WTC11 (cell line): ENCODE measurements around the gene TFF1. TPM values are rescaled to one million over a fixed set of nuclear protein-coding genes. Genes with fewer than 3 reads are reported as not detected.

ENCODE experiments used
- ATAC-seq: fragments of 200-7000 bp; cut with Tn5 transposase; 2 replicates; pipeline ENCODE4 v1.10.0; 2021; ENCODE audit warnings: mild to moderate bottlenecking, moderate library complexity
- CTCF ChIA-PET: fragments of 300-600 bp; sonication (Branson Sonifier 250); formaldehyde crosslinking; loops from one replicate; lab custom pipeline; 2021; ENCODE audit warnings: antibody characterized with exemption; lab: Charles Lee
- POLR2A ChIA-PET: fragments of 350-600 bp; sonication (Branson Sonifier 250); formaldehyde crosslinking; loops from one replicate; lab custom pipeline; 2021; ENCODE audit warnings: antibody characterized with exemption; lab: Charles Lee
- DNase-seq: peaks from one replicate; pipeline ENCODE4 v3.0.0; 2021; ENCODE audit warnings: low spot score
- H3K27ac Mint-ChIP-seq: 2 replicates; pipeline ENCODE4 v1.8.0; 2021; ENCODE audit warnings: mixed read lengths
- H3K27me3 Mint-ChIP-seq: 2 replicates; pipeline ENCODE4 v1.8.0; 2021; ENCODE audit warnings: low read depth, mild to moderate bottlenecking, moderate library complexity, mixed read lengths
- H3K36me3 Mint-ChIP-seq: 2 replicates; pipeline ENCODE4 v1.8.0; 2021; ENCODE audit warnings: mixed read lengths
- H3K4me1 Mint-ChIP-seq: 2 replicates; pipeline ENCODE4 v1.8.0; 2022; ENCODE audit warnings: mixed read lengths
- H3K4me3 Mint-ChIP-seq: 2 replicates; pipeline ENCODE4 v1.8.0; 2021; ENCODE audit warnings: mild to moderate bottlenecking, moderate library complexity, mixed read lengths
- H3K9me3 Mint-ChIP-seq: 2 replicates; pipeline ENCODE4 v1.8.0; 2021; ENCODE audit warnings: mixed read lengths
- ATF3 ChIP-seq: sonication (generic); formaldehyde crosslinking; conservative IDR thresholded peaks from 2 replicates; pipeline ENCODE4 v1.8.1; 2022; ENCODE audit warnings: mild to moderate bottlenecking, missing genetic modification reagents
- CBFB ChIP-seq: sonication (generic); formaldehyde crosslinking; IDR thresholded peaks from 2 replicates; pipeline ENCODE4 v1.8.1; 2022; ENCODE audit warnings: mild to moderate bottlenecking, low read depth, missing genetic modification reagents
- CDX4 ChIP-seq: fragments of 250-450 bp; sonication (Bioruptor Pico); IDR thresholded peaks from 2 replicates; pipeline ENCODE4 v1.9.0; 2021; ENCODE audit warnings: moderate library complexity, mild to moderate bottlenecking, inconsistent platforms, borderline replicate concordance
- CREM ChIP-seq: sonication (generic); formaldehyde crosslinking; IDR thresholded peaks from 2 replicates; pipeline ENCODE4 v1.8.1; 2022; ENCODE audit warnings: mild to moderate bottlenecking, missing genetic modification reagents, moderate library complexity
- GRHL2 ChIP-seq: fragments of 250-450 bp; sonication (Bioruptor Pico); IDR thresholded peaks from 2 replicates; pipeline ENCODE4 v1.8.0; 2022; ENCODE audit warnings: mild to moderate bottlenecking, moderate library complexity; ENCODE audit not compliant: insufficient replicate concordance, severe bottlenecking
- IRF2 ChIP-seq: sonication (generic); formaldehyde crosslinking; IDR thresholded peaks from 2 replicates; pipeline ENCODE4 v1.8.0; 2022; ENCODE audit warnings: low read depth, missing genetic modification reagents, borderline replicate concordance
- KAT7 ChIP-seq: sonication (generic); formaldehyde crosslinking; IDR thresholded peaks from 2 replicates; pipeline ENCODE4 v1.8.1; 2023; ENCODE audit warnings: missing genetic modification reagents, mild to moderate bottlenecking, borderline replicate concordance
- MAX ChIP-seq: sonication (generic); formaldehyde crosslinking; IDR thresholded peaks from 2 replicates; pipeline ENCODE4 v1.8.0; 2022; ENCODE audit warnings: mild to moderate bottlenecking, missing genetic modification reagents
- MYBL2 ChIP-seq: sonication (generic); formaldehyde crosslinking; IDR thresholded peaks from 2 replicates; pipeline ENCODE4 v1.8.1; 2023; ENCODE audit warnings: mild to moderate bottlenecking, moderate library complexity, missing genetic modification reagents
- NFYB ChIP-seq: sonication (generic); formaldehyde crosslinking; conservative IDR thresholded peaks from 2 replicates; pipeline ENCODE4 v1.8.0; 2022; ENCODE audit warnings: low read depth, missing genetic modification reagents
- NR1H2 ChIP-seq: sonication (generic); formaldehyde crosslinking; IDR thresholded peaks from 2 replicates; pipeline ENCODE4 v1.9.0; 2021; ENCODE audit warnings: mild to moderate bottlenecking, moderate library complexity, missing genetic modification reagents
- NR2C2 ChIP-seq: sonication (generic); formaldehyde crosslinking; IDR thresholded peaks from 2 replicates; pipeline ENCODE4 v1.8.0; 2022; ENCODE audit warnings: mild to moderate bottlenecking, missing genetic modification reagents
- TCF7 ChIP-seq: sonication (generic); formaldehyde crosslinking; IDR thresholded peaks from 2 replicates; pipeline ENCODE4 v1.8.0; 2022; ENCODE audit warnings: mild to moderate bottlenecking, low read depth, missing genetic modification reagents, moderate library complexity
- TEAD1 ChIP-seq: sonication (generic); formaldehyde crosslinking; IDR thresholded peaks from 2 replicates; pipeline ENCODE4 v1.8.0; 2022; ENCODE audit warnings: mild to moderate bottlenecking, missing genetic modification reagents
- USF1 ChIP-seq: sonication (generic); formaldehyde crosslinking; IDR thresholded peaks from 2 replicates; pipeline ENCODE4 v1.8.0; 2022; ENCODE audit warnings: mild to moderate bottlenecking, missing genetic modification reagents
- ZBTB43 ChIP-seq: sonication (generic); formaldehyde crosslinking; IDR thresholded peaks from 2 replicates; pipeline ENCODE4 v1.8.1; 2023; ENCODE audit warnings: mild to moderate bottlenecking, missing genetic modification reagents
- ZNF219 ChIP-seq: sonication (generic); formaldehyde crosslinking; IDR thresholded peaks from 2 replicates; pipeline ENCODE4 v1.8.0; 2023; ENCODE audit warnings: missing genetic modification reagents, mild to moderate bottlenecking, borderline replicate concordance
- ZNF263 ChIP-seq: sonication (generic); formaldehyde crosslinking; IDR thresholded peaks from 2 replicates; pipeline ENCODE4 v1.8.1; 2022; ENCODE audit warnings: low read depth, mild to moderate bottlenecking, moderate library complexity, missing genetic modification reagents
- ZNF317 ChIP-seq: sonication (generic); formaldehyde crosslinking; IDR thresholded peaks from 2 replicates; pipeline ENCODE4 v1.8.1; 2023; ENCODE audit warnings: low read depth, mild to moderate bottlenecking, moderate library complexity, missing genetic modification reagents, borderline replicate concordance
- ZNF416 ChIP-seq: fragments of 250-450 bp; sonication (Bioruptor Pico); IDR thresholded peaks from 2 replicates; pipeline ENCODE4 v1.9.0; 2021; ENCODE audit warnings: mild to moderate bottlenecking, inconsistent platforms
- ZNF512 ChIP-seq: sonication (generic); formaldehyde crosslinking; IDR thresholded peaks from 2 replicates; pipeline ENCODE4 v1.8.1; 2022; ENCODE audit warnings: missing genetic modification reagents, borderline replicate concordance
- ZNF671 ChIP-seq: fragments of 250-450 bp; sonication (Bioruptor Pico); IDR thresholded peaks from 2 replicates; pipeline ENCODE4 v1.8.0; 2021; ENCODE audit warnings: mild to moderate bottlenecking
- ZSCAN18 ChIP-seq: fragments of 250-450 bp; sonication (Bioruptor Pico); IDR thresholded peaks from 2 replicates; pipeline ENCODE4 v2.1.2; 2022; ENCODE audit warnings: mild to moderate bottlenecking, moderate library complexity
- total RNA-seq: library from RNA; stranded (reverse); gene quantifications from 3 replicates; pipeline ENCODE4 v1.2.3, GENCODE V29; 2021

Gene TFF1
- total RNA-seq, 1 experiment from 2014 or later: 0.81 TPM

GRCh38 chr21:42330380-42331371 lies 35.7 kb downstream of the TFF1 start:
- Mint-ChIP-seq H3K4me1 (peaks cover 16% of the 10 kb centered on the region), H3K27me3 (peaks cover 25% of the 10 kb centered on the region), H3K9me3 (peaks cover 44% of the 10 kb centered on the region), H3K36me3 (peaks cover 41% of the 10 kb centered on the region), H3K4me3 (no peak overlapping the region), H3K27ac (peak overlapping the region; percentile 75; the same call in 1 of the 2 replicates)
- TF ChIP-seq ZNF263 (CRISPR knock-in tag) (no peak), ATF3 (CRISPR knock-in tag) (no peak), GRHL2 (CRISPR knock-in tag) (no peak)
- ChIA-PET POLR2A (no interaction called here), CTCF (interaction anchor here (1.0 to 1.2 kb wide), 2 partner anchors 12 to 21 kb away, joined by 4 to 8 read pairs; no protein-coding TSS in a partner anchor)
- DNase-seq (no peak), ATAC-seq (no peak)

- peaks cover 6% of the 10 kb centered on the region for H3K27me3 Mint-ChIP-seq
- no peak overlapping the region for H3K4me3 Mint-ChIP-seq
- no peak overlapping the region for H3K27ac Mint-ChIP-seq
- ChIA-PET CTCF (interaction anchor here (0.9 to 2.5 kb wide), 3 partner anchors 13 to 15 kb away, joined by 3 to 10 read pairs (median 3); no protein-coding TSS in a partner anchor), POLR2A (no interaction called here)
- no peak for TF ChIP-seq NFYB (CRISPR knock-in tag)
- TF ChIP-seq KAT7: no peak
- no peak for TF ChIP-seq ZNF317 (CRISPR knock-in tag)
- no peak for TF ChIP-seq ZNF512 (CRISPR knock-in tag)
- TF ChIP-seq ZSCAN18 (CRISPR knock-in tag): no peak
- TF ChIP-seq CBFB (CRISPR knock-in tag): no peak
- TF ChIP-seq MYBL2 (CRISPR knock-in tag): no peak
- no peak for TF ChIP-seq IRF2 (CRISPR knock-in tag)
- TF ChIP-seq ZNF671 (CRISPR knock-in tag): no peak
- no peak for TF ChIP-seq USF1 (CRISPR knock-in tag)
- no peak for TF ChIP-seq NR1H2 (CRISPR knock-in tag)
- TF ChIP-seq ZNF416 (CRISPR knock-in tag): no peak
- no peak for TF ChIP-seq ZNF219 (CRISPR knock-in tag)
- H3K4me1 Mint-ChIP-seq: peaks cover 9% of the 10 kb centered on the region; the same call in 1 of the 2 replicates
- peaks cover 19% of the 10 kb centered on the region for H3K9me3 Mint-ChIP-seq
- ATAC-seq: no peak
- DNase-seq: no peak
- peaks cover 20% of the 10 kb centered on the region for H3K36me3 Mint-ChIP-seq
Observed at GRCh38 chr21:42324896-42325295, 41.4 kb downstream of the TFF1 start.

- ChIA-PET CTCF (interaction anchor here (4.7 kb wide), 1 partner anchor 12 kb away, joined by 34 read pairs; no protein-coding TSS in a partner anchor), POLR2A (no interaction called here)
- Mint-ChIP-seq H3K4me3 (no peak overlapping the region), H3K9me3 (peaks cover 11% of the 10 kb centered on the region), H3K27ac (no peak overlapping the region), H3K36me3 (peaks cover 10% of the 10 kb centered on the region), H3K27me3 (no peaks in the 10 kb centered on the region; the same call in 1 of the 2 replicates), H3K4me1 (peaks cover 28% of the 10 kb centered on the region)
- DNase-seq (no peak), ATAC-seq (no peak)
- TF ChIP-seq TEAD1 (CRISPR knock-in tag) (no peak), TCF7 (CRISPR knock-in tag) (no peak), CDX4 (no peak), MAX (no peak), CREM (CRISPR knock-in tag) (no peak), NR2C2 (CRISPR knock-in tag) (no peak), ZBTB43 (CRISPR knock-in tag) (no peak), USF1 (CRISPR knock-in tag) (no peak), GRHL2 (CRISPR knock-in tag) (no peak)
Observed at GRCh38 chr21:42321845-42322244, 44.5 kb downstream of the TFF1 start.
